HG03354 (cell line): ENCODE measurements around the gene OCA2.

Experiments used
- ATAC-seq: cut with Tn5 transposase; IDR thresholded peaks from one replicate; pipeline ENCODE4 v1.9.1; 2021; ENCODE audit warnings: mild to moderate bottlenecking; ENCODE audit not compliant: unreplicated experiment, poor library complexity, severe bottlenecking

The OCA2 gene

DNA sequence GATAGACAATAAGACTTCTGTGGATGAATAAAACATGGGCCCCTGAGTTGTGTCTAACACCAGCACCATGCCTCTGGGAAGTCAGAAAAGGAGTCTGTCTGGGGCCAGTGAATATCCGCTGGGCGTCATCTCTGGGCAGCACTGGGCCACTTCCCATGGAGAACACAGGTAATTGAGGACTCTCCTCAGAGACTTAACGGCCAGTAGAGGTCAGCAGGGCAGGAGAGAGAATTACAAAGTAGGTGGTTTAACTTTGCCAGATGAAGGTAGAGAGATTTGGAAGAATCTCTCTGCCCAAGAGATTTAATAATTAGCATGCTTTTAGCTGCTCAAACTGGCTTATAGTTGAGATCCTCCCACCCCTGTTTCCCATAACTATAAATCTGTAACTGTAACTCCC is 65.7 kb downstream of the OCA2 start:
- no peak for ATAC-seq

GRCh38 chr15:28030801-28031200 is 68.3 kb downstream of the OCA2 start:
- no peak for ATAC-seq

DNA sequence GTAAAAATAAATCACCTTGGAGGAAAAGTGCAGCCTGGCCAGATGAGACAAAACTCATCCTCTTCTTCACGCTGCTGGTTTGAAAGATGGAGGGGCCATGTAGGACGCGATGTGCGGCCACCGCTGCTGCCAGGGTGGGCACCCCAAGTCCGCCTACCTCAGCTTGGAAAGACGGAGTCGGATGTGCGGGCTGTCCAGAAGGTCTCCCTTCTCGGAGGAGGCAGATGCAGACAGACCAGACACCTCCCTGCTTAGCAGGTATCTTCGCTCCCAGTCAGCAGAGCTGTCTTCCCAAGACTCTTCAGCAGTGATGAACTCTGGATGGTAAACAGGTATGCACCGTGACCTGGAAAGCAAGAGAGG is 71.4 kb downstream of the OCA2 start:
- ATAC-seq: no peak

GRCh38 chr15:28026764-28027713 is 72.1 kb downstream of the OCA2 start:
- ATAC-seq: no peak

DNA sequence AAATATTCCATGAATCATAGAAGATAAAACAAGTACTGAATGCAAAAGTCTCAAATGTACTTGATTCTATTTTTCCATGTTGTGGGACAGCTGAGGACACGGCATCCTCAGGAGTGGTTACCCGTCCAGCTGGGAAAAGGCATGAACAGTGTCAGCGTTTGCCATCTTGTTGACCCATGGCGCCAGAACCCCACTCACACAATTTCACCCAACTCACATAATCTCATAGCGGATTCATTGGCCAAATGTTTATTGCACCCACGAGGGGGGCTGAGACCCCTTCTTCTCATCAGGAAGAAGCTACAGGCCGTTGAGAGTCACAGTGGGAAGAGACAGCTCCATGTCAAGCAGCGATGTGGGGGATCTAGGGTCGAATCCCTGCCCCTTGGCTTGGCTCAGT is 72.9 kb downstream of the OCA2 start:
- no peak for ATAC-seq

GRCh38 chr15:28025413-28025812 is 73.7 kb downstream of the OCA2 start:
- ATAC-seq: no peak

DNA sequence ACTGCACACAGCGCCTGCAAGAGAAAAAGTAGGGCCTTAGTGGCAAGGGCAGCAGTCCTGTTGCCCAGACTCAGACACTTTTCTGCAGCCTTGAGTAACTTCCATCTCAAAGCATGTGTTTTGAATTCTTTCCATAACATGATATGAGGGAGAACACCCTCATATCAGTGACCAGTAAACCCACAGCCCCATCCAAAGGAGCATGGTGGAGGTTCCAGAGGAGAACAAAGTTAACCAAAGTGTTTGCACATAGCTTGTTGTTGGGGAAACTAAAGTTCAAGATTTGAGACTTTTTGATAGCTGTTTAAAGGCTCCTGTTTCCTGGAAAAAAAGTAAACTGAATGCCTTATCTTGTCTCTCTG is 74.2 kb downstream of the OCA2 start:
- ATAC-seq: no peak

DNA sequence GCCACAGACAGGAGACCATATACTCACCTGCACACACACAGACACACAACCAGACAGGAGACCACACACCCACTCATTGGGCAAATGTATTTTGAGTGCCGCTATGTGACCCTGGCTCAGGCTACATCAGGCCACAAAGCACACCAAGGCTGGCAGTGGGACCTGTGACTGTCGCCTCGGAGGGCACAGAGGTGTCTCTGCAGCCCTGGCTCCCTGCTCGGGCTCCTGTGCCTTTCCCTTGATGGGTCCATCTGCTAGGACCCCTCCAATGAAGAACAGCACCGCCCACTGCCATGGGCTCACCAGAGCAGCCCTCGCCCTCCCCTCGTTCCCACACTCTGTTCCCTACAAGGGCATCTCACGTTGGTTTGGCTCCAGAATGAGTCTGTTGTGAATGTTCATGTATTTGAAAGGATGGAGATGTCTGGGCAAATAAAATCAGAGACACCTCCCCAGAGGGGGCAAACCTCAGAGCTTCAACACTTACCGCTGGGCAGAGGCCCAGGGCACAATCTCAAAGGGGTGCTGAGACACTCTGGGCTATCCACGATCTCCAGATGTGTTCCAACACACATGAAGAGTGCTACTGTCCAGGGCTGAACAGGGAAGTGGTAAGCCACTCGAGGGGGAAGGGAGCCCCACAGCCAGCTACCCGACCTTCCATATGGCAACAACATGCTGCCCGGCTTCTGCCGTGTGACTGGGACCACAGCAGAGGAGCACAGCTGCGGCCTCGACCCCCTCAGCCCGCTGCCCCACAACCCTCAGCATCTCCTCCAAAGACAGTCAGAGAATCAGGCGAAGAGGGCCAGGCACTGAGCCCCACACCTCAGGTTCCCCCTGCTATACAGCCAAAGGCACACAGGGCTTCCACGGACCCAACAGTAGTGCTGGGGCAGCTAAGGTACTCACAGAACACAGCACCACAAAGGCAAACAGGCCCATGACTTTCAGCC is 74.9 kb downstream of the OCA2 start:
- ATAC-seq: no peak

DNA sequence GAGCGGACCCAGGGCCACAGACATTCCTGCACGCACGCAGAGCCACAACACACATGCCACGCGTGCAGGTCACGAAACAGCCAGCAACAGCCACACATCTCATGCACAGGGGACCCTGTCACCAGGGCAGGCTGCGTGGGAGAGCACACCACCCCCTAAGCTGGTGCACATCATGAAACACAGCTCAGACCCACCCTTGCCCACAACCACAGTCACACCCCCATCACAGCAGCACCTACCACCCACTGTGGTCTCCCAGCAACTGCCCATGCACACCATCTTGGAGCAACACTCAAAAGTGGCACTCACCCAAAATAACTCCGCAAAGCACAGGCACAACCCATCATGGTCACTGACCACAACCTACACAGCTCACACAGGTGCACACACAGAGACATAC is 75.7 kb downstream of the OCA2 start:
- no peak for ATAC-seq

DNA sequence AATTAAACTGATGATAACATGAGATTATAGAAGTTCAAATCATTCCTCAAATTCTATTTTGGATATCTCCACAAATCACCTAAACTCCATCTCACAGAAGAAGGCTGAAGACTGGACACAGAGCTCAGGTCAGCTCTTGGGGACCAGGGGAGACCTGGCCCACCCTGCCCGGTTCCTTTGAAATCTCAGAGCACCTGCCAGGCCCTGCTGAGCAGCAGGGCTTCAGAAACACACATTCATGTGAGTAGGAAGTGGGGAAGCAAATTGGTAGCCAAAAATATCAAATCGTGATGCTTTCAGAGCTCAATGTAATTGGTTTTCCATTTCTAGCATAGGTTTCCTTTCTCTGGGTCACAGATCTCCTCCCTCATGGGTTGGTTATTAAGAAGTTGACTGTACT is 76.2 kb downstream of the OCA2 start:
- no peak for ATAC-seq

DNA sequence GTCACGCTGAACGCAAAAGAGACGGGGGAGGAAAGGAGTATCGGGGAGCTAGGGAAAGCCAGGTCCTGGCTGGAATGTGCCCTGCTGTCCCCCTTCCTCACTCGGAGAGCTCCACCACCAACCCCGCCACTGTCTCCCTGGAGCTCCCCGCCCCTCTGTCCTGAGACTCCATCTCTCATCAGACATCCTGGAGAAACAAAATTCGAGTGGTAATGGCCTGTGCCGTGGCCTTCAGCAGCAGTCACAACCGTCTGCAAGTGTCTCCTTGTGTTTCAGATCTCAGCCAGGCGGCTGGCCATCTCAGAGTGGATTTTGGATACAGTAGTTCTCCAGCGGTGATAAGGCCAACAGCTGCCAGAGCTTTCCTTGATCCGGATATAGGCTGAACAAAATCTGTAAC is 76.9 kb downstream of the OCA2 start:
- ATAC-seq: no peak

GRCh38 chr15:28021281-28022039 is 77.7 kb downstream of the OCA2 start:
- no peak for ATAC-seq

GRCh38 chr15:28020644-28021043 is 78.5 kb downstream of the OCA2 start:
- ATAC-seq: no peak

GRCh38 chr15:28019594-28020309 is 79.4 kb downstream of the OCA2 start:
- no peak for ATAC-seq

GRCh38 chr15:28018291-28019044 is 80.6 kb downstream of the OCA2 start:
- no peak for ATAC-seq

GRCh38 chr15:28017423-28017924 is 81.6 kb downstream of the OCA2 start:
- no peak for ATAC-seq

DNA sequence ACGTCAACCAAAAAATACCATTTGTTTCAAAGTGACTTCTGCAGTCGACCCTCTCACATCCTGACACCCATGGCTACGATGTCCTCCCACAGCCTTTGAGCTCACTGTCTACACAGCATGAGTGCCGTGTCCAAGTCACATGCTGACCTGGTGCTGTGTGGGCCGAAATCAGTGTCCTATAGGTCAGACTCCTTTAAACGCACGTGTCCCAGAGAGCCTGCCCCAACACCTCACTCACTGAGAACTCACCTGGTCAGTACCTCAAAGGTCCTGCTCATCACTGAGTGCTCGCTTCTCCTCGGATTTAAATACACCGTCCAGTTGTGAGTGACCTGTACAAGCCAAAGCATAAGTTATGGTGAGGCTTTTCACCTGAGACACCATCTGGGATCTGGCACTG is 83.3 kb downstream of the OCA2 start:
- no peak for ATAC-seq

GRCh38 chr15:28014623-28015200 is 84.4 kb downstream of the OCA2 start:
- no peak for ATAC-seq
